ENCODE results near the gene HEG1.

DNA sequence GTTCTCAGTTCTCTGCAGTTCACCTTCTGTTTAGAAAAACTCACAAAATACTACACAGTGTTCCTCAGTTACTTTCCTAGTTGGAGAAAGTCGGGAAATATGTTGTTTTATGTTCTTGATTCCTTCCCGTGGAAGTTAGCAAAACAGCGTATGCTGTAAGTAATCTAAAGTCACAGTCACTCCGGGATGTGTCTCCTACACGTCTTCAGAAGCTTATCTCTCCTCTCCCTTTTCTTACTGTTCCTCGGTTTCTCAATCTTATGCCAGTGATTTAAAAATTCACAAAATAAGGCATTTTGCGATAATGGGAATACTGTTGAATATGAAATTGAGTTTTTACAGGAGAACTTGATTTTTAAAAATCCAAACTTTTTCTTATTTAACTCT is 1.7 kb downstream of the HEG1 start:
- TF ChIP-seq, protein P1, sequence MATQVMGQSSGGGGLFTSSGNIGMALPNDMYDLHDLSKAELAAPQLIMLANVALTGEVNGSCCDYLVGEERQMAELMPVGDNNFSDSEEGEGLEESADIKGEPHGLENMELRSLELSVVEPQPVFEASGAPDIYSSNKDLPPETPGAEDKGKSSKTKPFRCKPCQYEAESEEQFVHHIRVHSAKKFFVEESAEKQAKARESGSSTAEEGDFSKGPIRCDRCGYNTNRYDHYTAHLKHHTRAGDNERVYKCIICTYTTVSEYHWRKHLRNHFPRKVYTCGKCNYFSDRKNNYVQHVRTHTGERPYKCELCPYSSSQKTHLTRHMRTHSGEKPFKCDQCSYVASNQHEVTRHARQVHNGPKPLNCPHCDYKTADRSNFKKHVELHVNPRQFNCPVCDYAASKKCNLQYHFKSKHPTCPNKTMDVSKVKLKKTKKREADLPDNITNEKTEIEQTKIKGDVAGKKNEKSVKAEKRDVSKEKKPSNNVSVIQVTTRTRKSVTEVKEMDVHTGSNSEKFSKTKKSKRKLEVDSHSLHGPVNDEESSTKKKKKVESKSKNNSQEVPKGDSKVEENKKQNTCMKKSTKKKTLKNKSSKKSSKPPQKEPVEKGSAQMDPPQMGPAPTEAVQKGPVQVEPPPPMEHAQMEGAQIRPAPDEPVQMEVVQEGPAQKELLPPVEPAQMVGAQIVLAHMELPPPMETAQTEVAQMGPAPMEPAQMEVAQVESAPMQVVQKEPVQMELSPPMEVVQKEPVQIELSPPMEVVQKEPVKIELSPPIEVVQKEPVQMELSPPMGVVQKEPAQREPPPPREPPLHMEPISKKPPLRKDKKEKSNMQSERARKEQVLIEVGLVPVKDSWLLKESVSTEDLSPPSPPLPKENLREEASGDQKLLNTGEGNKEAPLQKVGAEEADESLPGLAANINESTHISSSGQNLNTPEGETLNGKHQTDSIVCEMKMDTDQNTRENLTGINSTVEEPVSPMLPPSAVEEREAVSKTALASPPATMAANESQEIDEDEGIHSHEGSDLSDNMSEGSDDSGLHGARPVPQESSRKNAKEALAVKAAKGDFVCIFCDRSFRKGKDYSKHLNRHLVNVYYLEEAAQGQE (IDR thresholded peaks at IDR 0.05; ENCODE audit: insufficient replicate concordance, low read depth), result no peak
- TF ChIP-seq, protein P2, sequence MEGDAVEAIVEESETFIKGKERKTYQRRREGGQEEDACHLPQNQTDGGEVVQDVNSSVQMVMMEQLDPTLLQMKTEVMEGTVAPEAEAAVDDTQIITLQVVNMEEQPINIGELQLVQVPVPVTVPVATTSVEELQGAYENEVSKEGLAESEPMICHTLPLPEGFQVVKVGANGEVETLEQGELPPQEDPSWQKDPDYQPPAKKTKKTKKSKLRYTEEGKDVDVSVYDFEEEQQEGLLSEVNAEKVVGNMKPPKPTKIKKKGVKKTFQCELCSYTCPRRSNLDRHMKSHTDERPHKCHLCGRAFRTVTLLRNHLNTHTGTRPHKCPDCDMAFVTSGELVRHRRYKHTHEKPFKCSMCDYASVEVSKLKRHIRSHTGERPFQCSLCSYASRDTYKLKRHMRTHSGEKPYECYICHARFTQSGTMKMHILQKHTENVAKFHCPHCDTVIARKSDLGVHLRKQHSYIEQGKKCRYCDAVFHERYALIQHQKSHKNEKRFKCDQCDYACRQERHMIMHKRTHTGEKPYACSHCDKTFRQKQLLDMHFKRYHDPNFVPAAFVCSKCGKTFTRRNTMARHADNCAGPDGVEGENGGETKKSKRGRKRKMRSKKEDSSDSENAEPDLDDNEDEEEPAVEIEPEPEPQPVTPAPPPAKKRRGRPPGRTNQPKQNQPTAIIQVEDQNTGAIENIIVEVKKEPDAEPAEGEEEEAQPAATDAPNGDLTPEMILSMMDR (IDR thresholded peaks at IDR 0.05; ENCODE audit: insufficient read depth, low read length), result no peak
- TF ChIP-seq GABPA (IDR thresholded peaks at IDR 0.05; ENCODE audit: low read depth) (no peak), POLR2AphosphoS5 (IDR thresholded peaks at IDR 0.05; ENCODE audit: low read depth) (no peak), SPI1 (IDR thresholded peaks at IDR 0.05; ENCODE audit: borderline replicate concordance, low read depth) (no peak)

All from HL-60 (cell line).